ENCODE measurements around the gene PXDN.

- TF ChIP-seq EZH2 (optimal IDR thresholded peaks at IDR 0.05; ENCODE audit: low read depth, low read length) = no peak
- no peak for TF ChIP-seq CTCF (IDR thresholded peaks at IDR 0.05; ENCODE audit: low read length)
- no peak for TF ChIP-seq EZH2phosphoT487 (IDR thresholded peaks at IDR 0.05; ENCODE audit: low read length)
Measured at GRCh38 chr2:1618191-1618961, 125.9 kb downstream of the PXDN start.

Measured in MM.1S (cell line).